GM18858 (cell line): ENCODE results near the gene TRAPPC5.

Source experiments
- ATAC-seq: cut with Tn5 transposase; IDR thresholded peaks from one replicate; pipeline ENCODE4 v1.9.1; 2021; ENCODE audit not compliant: unreplicated experiment

TRAPPC5 gene

GRCh38 chr19:7699003-7699402 lies 18.4 kb downstream of the TRAPPC5 start:
- ATAC-seq, result no peak

GRCh38 chr19:7699417-7700401 lies 19.1 kb downstream of the TRAPPC5 start:
- ATAC-seq, result no peak

- ATAC-seq, result no peak
Measured at GRCh38 chr19:7701049-7701653, 20.5 kb downstream of the TRAPPC5 start.

- ATAC-seq, result peak; percentile 41
Measured at GRCh38 chr19:7701654-7702457, 21.2 kb downstream of the TRAPPC5 start, which contains the start of gene FCER2. TSS of gene FCER2 (minus strand) at chr19:7702131. CDS start at chr19:7699760, 2,371 bp downstream.

GRCh38 chr19:7703332-7703731 lies 22.7 kb downstream of the TRAPPC5 start:
- no peak for ATAC-seq

- ATAC-seq, result no peak
Measured at GRCh38 chr19:7704280-7705060, 23.8 kb downstream of the TRAPPC5 start.

- ATAC-seq, result no peak
Measured at GRCh38 chr19:7705387-7706187, 25.0 kb downstream of the TRAPPC5 start.

GRCh38 chr19:7706188-7706954 lies 25.7 kb downstream of the TRAPPC5 start:
- ATAC-seq, result no peak

GRCh38 chr19:7706955-7707456 lies 26.4 kb downstream of the TRAPPC5 start:
- ATAC-seq, result no peak

GRCh38 chr19:7709932-7710460 lies 29.4 kb downstream of the TRAPPC5 start:
- no peak for ATAC-seq

- no peak for ATAC-seq
Measured at GRCh38 chr19:7710616-7711015, 30.0 kb downstream of the TRAPPC5 start.

- no peak for ATAC-seq
Measured at GRCh38 chr19:7715671-7716070, 35.0 kb downstream of the TRAPPC5 start.

- no peak for ATAC-seq
Measured at GRCh38 chr19:7716762-7717161, 36.1 kb downstream of the TRAPPC5 start.

- no peak for ATAC-seq
Measured at GRCh38 chr19:7718668-7719067, 38.0 kb downstream of the TRAPPC5 start.

GRCh38 chr19:7720351-7720750 lies 39.7 kb downstream of the TRAPPC5 start:
- ATAC-seq, result no peak

- ATAC-seq, result no peak
Measured at GRCh38 chr19:7722231-7722651, 41.6 kb downstream of the TRAPPC5 start.

- no peak for ATAC-seq
Measured at GRCh38 chr19:7725791-7726190, 45.2 kb downstream of the TRAPPC5 start.

- ATAC-seq, result no peak
Measured at GRCh38 chr19:7729211-7729610, 48.6 kb downstream of the TRAPPC5 start.
